DOHH2 (cell line): ENCODE results near the gene COL8A1.
A peak's percentile ranks its signal among the peaks of the same experiment; 100 is the strongest.

Experiments used
- H3F3A ChIP-seq: fragments of 200-600 bp; sonication (generic), shearing (Covaris generic); 2 replicates; pipeline ENCODE4 v1.6.0; 2016; ENCODE audit warnings: antibody characterized with exemption, mild to moderate bottlenecking; ENCODE audit not compliant: control insufficient read depth, insufficient read depth
- H3K27ac ChIP-seq: fragments of 200-600 bp; sonication (generic); 2 replicates; pipeline ENCODE4 v1.5.1; 2014; ENCODE audit warnings: low read depth, mild to moderate bottlenecking, low read length, moderate library complexity
- H3K27me3 ChIP-seq: fragments of 200-600 bp; sonication (generic); 2 replicates; pipeline ENCODE4 v1.6.1; 2014; ENCODE audit warnings: mild to moderate bottlenecking, low read length, mixed read lengths; ENCODE audit not compliant: control insufficient read depth
- H3K36me3 ChIP-seq: fragments of 200-600 bp; sonication (generic); 2 replicates; pipeline ENCODE4 v1.6.1; 2014; ENCODE audit warnings: mild to moderate bottlenecking, low read length, moderate library complexity, mixed read lengths; ENCODE audit not compliant: control insufficient read depth
- H3K4me1 ChIP-seq: fragments of 200-600 bp; sonication (generic); 2 replicates; pipeline ENCODE4 v1.6.1; 2014; ENCODE audit warnings: mild to moderate bottlenecking, low read length, mixed read lengths; ENCODE audit not compliant: control insufficient read depth
- H3K4me2 ChIP-seq: fragments of 200-600 bp; sonication (generic); 2 replicates; pipeline ENCODE4 v1.6.0; 2014; ENCODE audit warnings: mild to moderate bottlenecking, low read length, moderate library complexity
- H3K4me3 ChIP-seq: fragments of 200-600 bp; sonication (generic); 2 replicates; pipeline ENCODE4 v1.5.1; 2014; ENCODE audit warnings: mild to moderate bottlenecking, low read length, mixed read lengths
- H3K79me2 ChIP-seq: fragments of 200-600 bp; sonication (generic); 2 replicates; pipeline ENCODE4 v1.6.1; 2014; ENCODE audit warnings: mild to moderate bottlenecking, low read length, mixed read lengths; ENCODE audit not compliant: control insufficient read depth
- H3K9me2 ChIP-seq: fragments of 200-600 bp; sonication (generic); replicated peaks from 2 replicates; pipeline ENCODE4 v1.6.1; 2014; ENCODE audit warnings: mild to moderate bottlenecking, low read length, mixed read lengths; ENCODE audit not compliant: control insufficient read depth
- H3K9me3 ChIP-seq: fragments of 200-600 bp; sonication (generic); 2 replicates; pipeline ENCODE4 v1.6.1; 2014; ENCODE audit warnings: antibody characterized with exemption, low read length, mixed read lengths; ENCODE audit not compliant: control insufficient read depth, insufficient read depth
- H4K20me1 ChIP-seq: fragments of 200-600 bp; sonication (generic); 2 replicates; pipeline ENCODE4 v1.6.0; 2014; ENCODE audit warnings: low read depth, mild to moderate bottlenecking, antibody characterized with exemption, low read length, moderate library complexity; ENCODE audit not compliant: control insufficient read depth, insufficient read depth
- EZH2phosphoT487 ChIP-seq: fragments of 200-600 bp; sonication (generic); IDR thresholded peaks from 2 replicates; pipeline ENCODE4 v1.6.1; 2017; ENCODE audit warnings: borderline replicate concordance, mild to moderate bottlenecking, antibody characterized with exemption, low read length, moderate library complexity, mixed read lengths
- TF ChIP-seq, protein P1 (sequence below): fragments of 200-600 bp; sonication (generic); IDR thresholded peaks from one replicate; pipeline ENCODE4 v1.5.1; 2014; ENCODE audit warnings: antibody characterized with exemption, mild to moderate bottlenecking, low read depth, low read length; ENCODE audit not compliant: poor library complexity, severe bottlenecking

Gene COL8A1

GRCh38 chr3:99817047-99817436, 178.6 kb downstream of the COL8A1 start:
- Histone ChIP-seq H3K79me2 (peaks cover 65% of the 10 kb centered on the region), H4K20me1 (no peaks in the 10 kb centered on the region), H3K36me3 (peaks cover 5% of the 10 kb centered on the region; the same call in 1 of the 2 replicates), H3F3A (no peaks in the 10 kb centered on the region), H3K4me2 (peak overlapping the region; percentile 63), H3K9me3 (no peaks in the 10 kb centered on the region), H3K27ac (peak overlapping the region; percentile 41), H3K4me1 (peaks cover 26% of the 10 kb centered on the region), H3K27me3 (no peaks in the 10 kb centered on the region), H3K4me3 (peak overlapping the region; percentile 79), H3K9me2 (no peaks in the 10 kb centered on the region)
- TF ChIP-seq, protein P1, sequence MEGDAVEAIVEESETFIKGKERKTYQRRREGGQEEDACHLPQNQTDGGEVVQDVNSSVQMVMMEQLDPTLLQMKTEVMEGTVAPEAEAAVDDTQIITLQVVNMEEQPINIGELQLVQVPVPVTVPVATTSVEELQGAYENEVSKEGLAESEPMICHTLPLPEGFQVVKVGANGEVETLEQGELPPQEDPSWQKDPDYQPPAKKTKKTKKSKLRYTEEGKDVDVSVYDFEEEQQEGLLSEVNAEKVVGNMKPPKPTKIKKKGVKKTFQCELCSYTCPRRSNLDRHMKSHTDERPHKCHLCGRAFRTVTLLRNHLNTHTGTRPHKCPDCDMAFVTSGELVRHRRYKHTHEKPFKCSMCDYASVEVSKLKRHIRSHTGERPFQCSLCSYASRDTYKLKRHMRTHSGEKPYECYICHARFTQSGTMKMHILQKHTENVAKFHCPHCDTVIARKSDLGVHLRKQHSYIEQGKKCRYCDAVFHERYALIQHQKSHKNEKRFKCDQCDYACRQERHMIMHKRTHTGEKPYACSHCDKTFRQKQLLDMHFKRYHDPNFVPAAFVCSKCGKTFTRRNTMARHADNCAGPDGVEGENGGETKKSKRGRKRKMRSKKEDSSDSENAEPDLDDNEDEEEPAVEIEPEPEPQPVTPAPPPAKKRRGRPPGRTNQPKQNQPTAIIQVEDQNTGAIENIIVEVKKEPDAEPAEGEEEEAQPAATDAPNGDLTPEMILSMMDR, result no peak
- TF ChIP-seq EZH2phosphoT487, result no peak

- peaks cover 5% of the 10 kb centered on the region; the same call in 1 of the 2 replicates for H3K36me3 ChIP-seq
- no peaks in the 10 kb centered on the region for H3F3A ChIP-seq
- peaks cover 26% of the 10 kb centered on the region for H3K4me1 ChIP-seq
- H3K79me2 ChIP-seq, result peaks cover 68% of the 10 kb centered on the region
- no peaks in the 10 kb centered on the region for H3K27me3 ChIP-seq
- H3K9me2 ChIP-seq, result no peaks in the 10 kb centered on the region
- no peak for TF ChIP-seq EZH2phosphoT487
- TF ChIP-seq, protein P1, result peak; percentile 20
- no peaks in the 10 kb centered on the region for H4K20me1 ChIP-seq
- H3K9me3 ChIP-seq, result no peaks in the 10 kb centered on the region
- peak within 1 kb of the TSS; percentile 79 for H3K4me3 ChIP-seq
- H3K4me2 ChIP-seq, result peak within 1 kb of the TSS; percentile 63
- peak within 1 kb of the TSS; percentile 41 for H3K27ac ChIP-seq
These were observed 179.2 kb downstream of the COL8A1 start, which contains the start of gene CMSS1 for GRCh38 chr3:99817437-99818240. Gene CMSS1 (plus strand): TSS chr3:99817862.

- peaks cover 26% of the 10 kb centered on the region for H3K4me1 ChIP-seq
- H3K79me2 ChIP-seq, result peaks cover 79% of the 10 kb centered on the region
- H4K20me1 ChIP-seq, result no peaks in the 10 kb centered on the region
- H3K27me3 ChIP-seq, result no peaks in the 10 kb centered on the region
- no peaks in the 10 kb centered on the region for H3K9me2 ChIP-seq
- no peaks in the 10 kb centered on the region for H3K9me3 ChIP-seq
- TF ChIP-seq EZH2phosphoT487, result no peak
- TF ChIP-seq, protein P1, result no peak
- H3K4me2 ChIP-seq, result peak overlapping the region; percentile 63
- H3K36me3 ChIP-seq, result peaks cover 5% of the 10 kb centered on the region; the same call in 1 of the 2 replicates
- H3K27ac ChIP-seq, result no peak overlapping the region
- no peaks in the 10 kb centered on the region for H3F3A ChIP-seq
- peak overlapping the region; percentile 79 for H3K4me3 ChIP-seq
These were observed 180.4 kb downstream of the COL8A1 start for GRCh38 chr3:99818818-99819217.
